ENCODE results near the gene FER.
"Not testable (repeated sequence)": the region's sequence is repeated elsewhere in the genome, so short reads cannot be mapped to it uniquely, and the experiment has no call there.

The FER gene

GRCh38 chr5:108851129-108851528, 103.4 kb downstream of the FER start:
- H3K79me1 ChIP-seq (replicated peaks; ENCODE audit: low read length, poor library complexity, severe bottlenecking); H4K91ac ChIP-seq (ENCODE audit: low read length); H3K4me1 ChIP-seq (ENCODE audit: control insufficient read depth, insufficient read depth, low read depth, low read length); H3K14ac ChIP-seq (ENCODE audit: low read length in 2 of 2); H4K8ac ChIP-seq (ENCODE audit: low read length); H3K9me3 ChIP-seq (ENCODE audit: control insufficient read depth, low read length); H3K4me3 ChIP-seq (ENCODE audit: insufficient read depth in 1 of 2, low read depth in 1 of 2, low read length in 2 of 2); H3K4me2 ChIP-seq (ENCODE audit: low read length, poor library complexity, severe bottlenecking); H2AFZ ChIP-seq (ENCODE audit: low read depth, low read length); H3K9ac ChIP-seq (ENCODE audit: low read length); H2BK12ac ChIP-seq (ENCODE audit: low read length in 2 of 2); H3K18ac ChIP-seq (ENCODE audit: low read depth in 1 of 2, low read length in 2 of 2); H2BK5ac ChIP-seq (ENCODE audit: low read depth, low read length, poor library complexity, severe bottlenecking); H2AK5ac ChIP-seq (ENCODE audit: low read length, severe bottlenecking); H3K4ac ChIP-seq (ENCODE audit: low read depth in 1 of 2, low read length in 2 of 2); H2BK15ac ChIP-seq (ENCODE audit: low read depth, poor library complexity, severe bottlenecking); DNase-seq; H3K27ac ChIP-seq (ENCODE audit: low read length, poor library complexity, severe bottlenecking); H3K23ac ChIP-seq (ENCODE audit: low read length in 2 of 2); H3K36me3 ChIP-seq (ENCODE audit: control insufficient read depth in 1 of 2, insufficient read depth in 2 of 2, low read depth in 1 of 2, low read length in 2 of 2); H3K27me3 ChIP-seq (ENCODE audit: control insufficient read depth in 1 of 2, insufficient read depth in 1 of 2, low read length in 2 of 2); H2BK120ac ChIP-seq (ENCODE audit: low read depth, low read length): not testable (repeated sequence)
- WGBS: 99% methylated on average over 4 of the region's 4 CpGs

GRCh38 chr5:108857905-108858304, 110.2 kb downstream of the FER start:
- no peaks in the 10 kb centered on the region for H3K9me3 ChIP-seq (ENCODE audit: control insufficient read depth, low read length)
- no peak for DNase-seq
- no peak overlapping the region for H2AFZ ChIP-seq (ENCODE audit: low read depth, low read length)
- no peak overlapping the region for H3K4ac ChIP-seq (ENCODE audit: low read depth in 1 of 2, low read length in 2 of 2)
- H3K4me1 ChIP-seq (ENCODE audit: control insufficient read depth, insufficient read depth, low read depth, low read length): no peaks in the 10 kb centered on the region
- 100% methylated on average over 1 of the region's 1 CpG for WGBS
- H2AK5ac ChIP-seq (ENCODE audit: low read length, severe bottlenecking): no peak overlapping the region
- no peaks in the 10 kb centered on the region for H3K27me3 ChIP-seq (ENCODE audit: control insufficient read depth in 1 of 2, insufficient read depth in 1 of 2, low read length in 2 of 2)
- peaks cover 2% of the 10 kb centered on the region for H3K79me1 ChIP-seq (replicated peaks; ENCODE audit: low read length, poor library complexity, severe bottlenecking)
- H3K14ac ChIP-seq (ENCODE audit: low read length in 2 of 2): no peak overlapping the region
- no peak overlapping the region for H3K23ac ChIP-seq (ENCODE audit: low read length in 2 of 2)
- no peak overlapping the region for H3K18ac ChIP-seq (ENCODE audit: low read depth in 1 of 2, low read length in 2 of 2)
- H2BK15ac ChIP-seq (ENCODE audit: low read depth, poor library complexity, severe bottlenecking): no peak overlapping the region
- no peak overlapping the region for H2BK120ac ChIP-seq (ENCODE audit: low read depth, low read length)
- no peak overlapping the region for H3K4me2 ChIP-seq (ENCODE audit: low read length, poor library complexity, severe bottlenecking)
- H4K91ac ChIP-seq (ENCODE audit: low read length): no peak overlapping the region
- no peak overlapping the region for H2BK5ac ChIP-seq (ENCODE audit: low read depth, low read length, poor library complexity, severe bottlenecking)
- H4K8ac ChIP-seq (ENCODE audit: low read length): no peak overlapping the region
- no peak overlapping the region for H3K4me3 ChIP-seq (ENCODE audit: insufficient read depth in 1 of 2, low read depth in 1 of 2, low read length in 2 of 2)
- peak overlapping the region; percentile 68 for H3K9ac ChIP-seq (ENCODE audit: low read length)
- no peak overlapping the region for H2BK12ac ChIP-seq (ENCODE audit: low read length in 2 of 2)
- H3K27ac ChIP-seq (ENCODE audit: low read length, poor library complexity, severe bottlenecking): no peak overlapping the region
- peaks cover 0 to 2% of the 10 kb centered on the region in 2 experiments for H3K36me3 ChIP-seq (ENCODE audit: control insufficient read depth in 1 of 2, insufficient read depth in 2 of 2, low read depth in 1 of 2, low read length in 2 of 2)

- peaks cover 2% of the 10 kb centered on the region for H3K79me1 ChIP-seq (replicated peaks; ENCODE audit: low read length, poor library complexity, severe bottlenecking)
- no peak overlapping the region for H3K4me2 ChIP-seq (ENCODE audit: low read length, poor library complexity, severe bottlenecking)
- no peak overlapping the region for H2BK12ac ChIP-seq (ENCODE audit: low read length in 2 of 2)
- H4K8ac ChIP-seq (ENCODE audit: low read length): no peak overlapping the region
- H3K9ac ChIP-seq (ENCODE audit: low read length): peak overlapping the region; percentile 68
- H3K14ac ChIP-seq (ENCODE audit: low read length in 2 of 2): no peak overlapping the region
- peak; percentile 10 for DNase-seq
- H2BK120ac ChIP-seq (ENCODE audit: low read depth, low read length): no peak overlapping the region
- no peak overlapping the region for H3K27ac ChIP-seq (ENCODE audit: low read length, poor library complexity, severe bottlenecking)
- H2AK5ac ChIP-seq (ENCODE audit: low read length, severe bottlenecking): no peak overlapping the region
- H2AFZ ChIP-seq (ENCODE audit: low read depth, low read length): no peak overlapping the region
- no peak overlapping the region for H3K4ac ChIP-seq (ENCODE audit: low read depth in 1 of 2, low read length in 2 of 2)
- H3K36me3 ChIP-seq (ENCODE audit: control insufficient read depth in 1 of 2, insufficient read depth in 2 of 2, low read depth in 1 of 2, low read length in 2 of 2): peaks cover 0 to 11% of the 10 kb centered on the region in 2 experiments
- H3K4me1 ChIP-seq (ENCODE audit: control insufficient read depth, insufficient read depth, low read depth, low read length): no peaks in the 10 kb centered on the region
- no peak overlapping the region for H2BK5ac ChIP-seq (ENCODE audit: low read depth, low read length, poor library complexity, severe bottlenecking)
- H2BK15ac ChIP-seq (ENCODE audit: low read depth, poor library complexity, severe bottlenecking): no peak overlapping the region
- no peak overlapping the region for H3K23ac ChIP-seq (ENCODE audit: low read length in 2 of 2)
- H3K4me3 ChIP-seq (ENCODE audit: insufficient read depth in 1 of 2, low read depth in 1 of 2, low read length in 2 of 2): peak overlapping the region in 1 of 2 experiments; percentile 52
- no peaks in the 10 kb centered on the region for H3K27me3 ChIP-seq (ENCODE audit: control insufficient read depth in 1 of 2, insufficient read depth in 1 of 2, low read length in 2 of 2)
- WGBS: 29% methylated on average over 1 of the region's 2 CpGs
- H3K9me3 ChIP-seq (ENCODE audit: control insufficient read depth, low read length): no peaks in the 10 kb centered on the region
- H4K91ac ChIP-seq (ENCODE audit: low read length): no peak overlapping the region
- H3K18ac ChIP-seq (ENCODE audit: low read depth in 1 of 2, low read length in 2 of 2): no peak overlapping the region
These were observed 111.3 kb downstream of the FER start for GRCh38 chr5:108858959-108859358.

- Histone ChIP-seq H4K91ac (ENCODE audit: low read length) (no peak overlapping the region), H3K23ac (ENCODE audit: low read length in 2 of 2) (no peak overlapping the region), H2BK12ac (ENCODE audit: low read length in 2 of 2) (no peak overlapping the region), H3K9me3 (ENCODE audit: control insufficient read depth, low read length) (no peaks in the 10 kb centered on the region), H3K27me3 (ENCODE audit: control insufficient read depth in 1 of 2, insufficient read depth in 1 of 2, low read length in 2 of 2) (no peaks in the 10 kb centered on the region), H2BK15ac (ENCODE audit: low read depth, poor library complexity, severe bottlenecking) (no peak overlapping the region), H3K27ac (ENCODE audit: low read length, poor library complexity, severe bottlenecking) (no peak overlapping the region), H3K36me3 (ENCODE audit: control insufficient read depth in 1 of 2, insufficient read depth in 2 of 2, low read depth in 1 of 2, low read length in 2 of 2) (peaks cover 0 to 17% of the 10 kb centered on the region in 2 experiments), H2BK5ac (ENCODE audit: low read depth, low read length, poor library complexity, severe bottlenecking) (no peak overlapping the region), H2AFZ (ENCODE audit: low read depth, low read length) (no peak overlapping the region), H3K79me1 (replicated peaks; ENCODE audit: low read length, poor library complexity, severe bottlenecking) (peaks cover 5% of the 10 kb centered on the region), H3K4me2 (ENCODE audit: low read length, poor library complexity, severe bottlenecking) (no peak overlapping the region), H3K4me1 (ENCODE audit: control insufficient read depth, insufficient read depth, low read depth, low read length) (no peaks in the 10 kb centered on the region), H3K9ac (ENCODE audit: low read length) (no peak overlapping the region), H2AK5ac (ENCODE audit: low read length, severe bottlenecking) (no peak overlapping the region), H4K8ac (ENCODE audit: low read length) (no peak overlapping the region), H3K14ac (ENCODE audit: low read length in 2 of 2) (no peak overlapping the region), H3K18ac (ENCODE audit: low read depth in 1 of 2, low read length in 2 of 2) (no peak overlapping the region), H3K4ac (ENCODE audit: low read depth in 1 of 2, low read length in 2 of 2) (no peak overlapping the region), H2BK120ac (ENCODE audit: low read depth, low read length) (no peak overlapping the region), H3K4me3 (ENCODE audit: insufficient read depth in 1 of 2, low read depth in 1 of 2, low read length in 2 of 2) (no peak overlapping the region)
- no peak for DNase-seq
These were observed 114.5 kb downstream of the FER start for GRCh38 chr5:108862211-108862610.

All from mesenchymal stem cell (in vitro differentiated cells and primary cell).